ENCODE measurements around the gene PIAS4.
A peak's percentile ranks its signal among the peaks of the same experiment; 100 is the strongest.

The PIAS4 gene

DNA sequence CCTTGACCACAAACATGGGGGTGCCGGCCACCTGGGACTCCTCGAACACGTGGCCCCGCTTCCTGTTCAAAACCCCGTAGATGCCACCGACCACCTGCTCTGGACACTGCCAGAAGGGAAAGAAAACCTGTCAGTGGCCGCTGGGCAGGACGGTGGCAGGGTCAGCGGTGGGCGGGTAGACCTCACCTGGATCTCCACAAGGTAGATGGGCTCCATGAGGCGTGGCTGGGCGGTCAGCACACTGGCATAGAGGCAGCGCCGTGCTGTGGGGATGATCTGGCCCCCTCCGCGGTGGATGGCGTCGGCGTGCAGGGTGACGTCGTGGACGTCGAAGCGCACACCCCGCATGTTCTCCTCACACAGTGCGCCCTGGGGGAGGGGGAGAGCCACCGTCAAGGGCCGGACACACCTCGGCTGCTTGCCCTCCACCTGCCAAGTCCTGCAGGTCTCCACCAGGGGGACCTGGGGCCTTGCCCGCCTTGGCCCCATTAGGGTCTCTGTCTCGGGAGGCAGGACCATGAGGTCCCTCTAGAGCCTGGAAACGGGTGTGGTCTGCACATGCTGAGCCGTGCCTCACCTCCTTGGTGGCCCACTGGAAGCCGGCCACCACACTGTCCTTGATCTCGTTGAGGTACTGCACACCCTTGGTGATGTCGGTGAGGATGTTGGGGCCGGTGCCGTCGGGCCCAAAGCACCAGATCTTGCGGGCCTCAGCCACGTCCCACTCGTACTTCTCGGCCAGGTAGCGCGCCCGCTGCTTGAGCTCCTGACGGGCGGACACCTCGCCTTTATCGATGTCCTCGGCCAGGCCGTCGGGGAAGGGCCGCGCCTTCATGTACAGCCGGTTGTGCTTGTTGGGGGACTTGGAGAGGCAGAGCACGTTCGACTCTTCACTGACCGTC lies 30.0 kb upstream of the PIAS4 start:
- no peak for DNase-seq (ENCODE audit: low spot score)

DNA sequence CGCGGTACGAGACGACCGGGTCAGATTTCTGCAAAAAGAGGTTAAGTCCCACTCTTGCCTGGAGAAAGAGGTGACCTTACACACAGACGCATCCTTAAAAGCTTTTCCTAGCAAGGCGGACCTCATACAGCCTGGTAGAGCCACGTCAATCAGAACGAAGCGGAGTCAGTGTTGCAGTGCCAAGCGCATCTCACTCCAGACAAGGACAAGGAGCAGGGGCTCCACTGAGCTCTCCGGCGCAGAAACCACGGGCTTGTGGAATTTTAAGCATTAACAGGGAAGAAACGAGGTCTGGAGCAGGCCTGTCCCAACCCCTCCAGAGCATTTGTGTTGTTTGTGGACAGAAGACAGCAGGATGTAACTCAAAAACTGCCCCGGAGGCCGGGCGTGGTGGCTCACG lies 29.4 kb upstream of the PIAS4 start:
- DNase-seq (ENCODE audit: low spot score) = no peak

DNA sequence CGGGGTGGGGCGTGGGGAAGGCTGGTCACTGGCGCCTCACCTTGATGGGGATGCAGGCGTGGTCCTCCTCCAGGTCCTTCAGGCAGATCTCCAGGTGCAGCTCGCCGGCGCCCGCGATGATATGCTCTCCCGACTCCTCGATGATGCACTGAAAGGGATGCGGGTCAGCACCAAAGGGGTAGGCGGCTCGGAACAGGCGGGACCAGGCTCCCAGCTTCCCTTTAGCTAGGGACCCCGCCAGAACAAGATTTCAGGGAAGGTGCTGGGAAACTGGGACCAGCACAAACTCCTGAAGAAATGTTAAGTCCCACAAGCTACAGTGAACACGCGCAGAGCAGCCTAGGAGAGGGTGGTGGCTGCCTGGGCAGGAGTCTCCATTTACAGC lies 28.3 kb upstream of the PIAS4 start:
- no peak for DNase-seq (ENCODE audit: low spot score)

DNA sequence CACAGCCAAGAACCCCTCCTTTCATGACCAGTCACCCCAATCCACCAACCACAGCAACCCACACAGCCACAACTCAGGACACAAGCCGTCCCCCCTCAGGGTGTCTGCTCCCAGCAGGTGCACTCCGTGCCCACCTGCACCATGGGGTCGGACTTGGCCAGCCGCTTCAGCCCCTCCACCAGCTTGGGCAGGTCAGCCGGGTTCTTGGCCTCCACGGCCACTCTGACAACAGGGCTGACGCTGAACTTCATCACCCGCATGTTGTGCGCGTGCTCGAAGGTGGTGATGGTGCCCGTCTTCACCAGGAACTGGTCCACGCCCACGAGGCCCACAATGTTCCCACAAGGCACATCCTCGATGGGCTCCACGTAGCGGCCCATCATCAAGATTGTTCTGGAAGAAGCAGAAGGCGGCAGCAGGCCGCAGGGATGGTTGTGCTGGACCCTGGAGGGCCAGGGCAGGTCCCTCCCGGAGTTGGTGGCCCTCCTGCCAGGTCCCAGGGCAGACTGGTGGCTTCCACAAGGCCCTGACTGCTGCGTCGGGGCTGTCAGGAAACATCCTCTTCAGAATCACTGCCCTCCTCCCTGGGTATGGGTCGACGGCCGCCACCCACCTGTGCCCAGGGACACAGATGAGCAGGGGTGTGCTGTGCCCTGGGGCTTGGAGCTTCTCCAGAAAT lies 27.7 kb upstream of the PIAS4 start:
- DNase-seq (ENCODE audit: low spot score) = no peak

DNA sequence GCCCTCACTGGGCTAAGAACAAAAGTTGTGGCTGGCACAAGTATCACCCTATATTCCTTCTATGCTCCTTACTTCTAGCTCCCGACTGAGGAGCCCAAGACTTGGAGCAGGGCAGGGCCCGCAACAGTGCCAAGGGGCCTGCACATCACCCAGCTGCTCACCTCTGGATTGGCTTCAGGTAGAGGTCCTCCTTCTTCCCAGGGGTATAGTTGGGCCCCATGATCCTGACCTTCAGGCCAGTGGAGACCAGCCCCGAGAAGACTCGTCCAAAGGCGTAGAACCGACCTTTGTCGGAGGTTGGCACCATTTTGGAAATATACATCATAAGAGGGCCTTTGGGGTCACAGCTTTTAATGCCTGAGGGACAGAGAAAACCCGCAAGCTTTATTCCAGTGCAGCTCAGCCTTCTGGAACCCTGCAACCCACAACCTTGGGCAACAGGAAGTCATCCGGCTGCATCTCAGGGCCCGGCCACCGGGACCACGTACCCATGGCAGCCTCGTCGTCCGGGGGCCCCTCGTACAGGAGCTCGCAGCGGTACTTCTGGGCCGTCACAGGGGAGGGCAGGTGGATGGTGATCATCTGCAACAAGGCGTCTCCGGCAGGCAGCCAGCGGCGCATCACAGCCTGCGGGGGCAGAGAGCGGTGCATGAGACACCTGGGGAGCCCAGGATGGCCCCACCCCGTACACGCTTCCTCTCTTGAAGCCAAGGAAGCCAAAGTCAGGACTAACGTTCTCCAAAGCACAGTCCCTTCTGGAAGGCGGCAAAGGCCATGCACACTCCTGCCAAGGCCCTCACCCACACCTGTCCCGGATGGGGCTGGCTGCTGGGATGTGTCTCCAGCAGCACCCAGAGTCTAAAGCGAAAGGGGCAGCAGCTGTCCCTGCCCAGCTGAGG lies 26.9 kb upstream of the PIAS4 start:
- no peak for DNase-seq (ENCODE audit: low spot score)

DNA sequence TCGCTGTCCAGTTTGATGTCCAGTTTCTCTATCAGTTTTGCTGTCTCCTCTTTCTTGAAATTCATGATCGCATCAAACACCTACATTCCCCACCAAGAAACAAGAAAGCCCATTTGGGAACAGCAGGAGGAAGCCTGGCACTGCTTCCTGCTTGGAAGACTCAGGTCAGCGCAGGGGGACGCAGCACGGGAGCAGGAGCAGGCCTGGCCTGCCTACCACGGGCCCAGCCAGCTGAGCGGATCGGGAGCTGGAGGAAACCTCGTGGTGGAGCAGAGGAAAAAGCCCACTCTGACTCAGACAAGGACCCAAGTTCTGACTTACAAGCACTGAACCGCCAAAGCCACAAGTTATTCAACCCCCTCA lies 26.2 kb upstream of the PIAS4 start:
- DNase-seq (ENCODE audit: low spot score) = no peak

DNA sequence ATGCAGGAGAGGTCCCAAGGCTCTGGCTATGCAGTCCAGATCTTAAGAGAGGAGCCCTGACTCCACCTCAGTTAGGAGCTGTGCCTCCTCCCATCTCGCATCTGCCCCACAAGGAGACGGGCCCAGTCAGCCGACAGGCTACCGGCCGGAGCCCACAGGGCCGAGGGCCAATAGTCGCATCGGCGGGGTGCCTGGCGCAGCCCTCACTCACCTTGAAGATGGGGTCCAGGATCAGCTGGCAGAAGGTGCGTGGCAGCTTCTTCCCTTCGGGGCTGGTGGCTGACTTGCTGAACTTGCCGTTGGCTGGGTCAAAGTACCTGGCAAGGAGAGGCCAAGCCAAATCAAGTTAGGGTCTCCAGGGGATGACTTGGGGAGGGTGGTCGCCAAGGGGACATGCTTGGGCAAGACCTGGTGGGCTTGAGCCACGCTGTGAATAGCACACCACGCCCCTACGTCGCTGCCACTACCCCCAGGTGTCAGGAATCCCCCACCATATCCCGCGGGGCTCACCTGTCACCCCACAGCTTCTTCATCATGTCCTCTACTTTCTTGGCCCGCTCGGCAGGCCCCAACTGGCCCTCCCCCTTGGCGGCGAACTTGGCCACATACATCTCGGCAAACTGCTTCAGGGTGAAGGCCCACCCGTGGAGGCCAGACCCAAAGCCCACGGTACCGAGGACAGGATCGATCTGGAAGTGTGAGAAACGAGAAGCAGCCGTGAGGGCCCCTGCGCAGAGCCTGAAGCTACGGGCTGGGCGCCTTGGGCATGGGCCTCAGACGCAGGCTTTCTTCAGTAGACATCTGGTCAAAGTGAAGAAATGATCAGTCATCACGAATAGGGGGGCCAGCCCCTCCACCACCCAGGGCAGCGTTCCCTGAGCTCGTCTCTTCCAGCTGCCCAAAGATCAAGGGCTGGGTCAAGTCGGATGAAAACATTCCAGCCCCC lies 25.5 kb upstream of the PIAS4 start:
- no peak for DNase-seq (ENCODE audit: low spot score)

DNA sequence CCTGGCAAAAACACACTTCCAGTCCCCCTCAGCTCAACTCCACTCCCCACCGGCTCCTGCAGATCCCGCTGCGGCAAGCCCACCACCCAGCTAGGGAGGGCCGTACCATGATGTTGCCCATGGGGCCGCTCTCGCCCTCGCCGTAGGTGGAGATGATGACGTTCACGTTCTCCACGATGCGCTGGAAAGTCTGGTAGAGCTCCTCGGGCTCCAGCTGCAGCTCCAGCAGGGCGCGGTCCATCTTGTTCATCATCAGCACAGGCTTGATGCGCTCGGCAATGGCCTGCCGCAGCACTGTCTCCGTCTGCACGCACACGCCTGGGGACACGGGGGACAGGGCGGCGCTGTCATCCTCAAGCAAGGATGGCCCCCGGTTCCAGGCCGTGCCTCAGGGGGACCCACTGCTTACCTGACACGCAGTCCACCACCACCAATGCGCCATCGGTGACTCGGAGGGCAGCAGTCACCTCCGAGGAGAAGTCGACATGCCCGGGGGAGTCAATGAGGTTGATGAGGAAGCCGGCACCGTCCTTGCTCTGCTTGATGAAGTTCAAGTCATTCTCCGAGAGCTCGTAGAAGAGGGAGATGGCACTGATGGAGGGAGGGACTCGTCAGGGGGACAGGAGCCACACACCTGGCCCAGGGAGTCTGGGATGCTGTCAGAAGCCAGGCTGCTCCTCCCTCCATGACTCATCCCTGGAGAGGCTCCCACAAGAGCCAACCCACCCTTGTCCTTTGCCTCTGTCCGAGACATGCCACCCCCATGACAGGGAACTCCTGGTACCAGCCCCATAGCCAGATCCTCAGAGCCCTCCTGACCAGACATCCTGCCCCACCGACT lies 24.6 kb upstream of the PIAS4 start:
- DNase-seq (ENCODE audit: low spot score) = peak; percentile 74

DNA sequence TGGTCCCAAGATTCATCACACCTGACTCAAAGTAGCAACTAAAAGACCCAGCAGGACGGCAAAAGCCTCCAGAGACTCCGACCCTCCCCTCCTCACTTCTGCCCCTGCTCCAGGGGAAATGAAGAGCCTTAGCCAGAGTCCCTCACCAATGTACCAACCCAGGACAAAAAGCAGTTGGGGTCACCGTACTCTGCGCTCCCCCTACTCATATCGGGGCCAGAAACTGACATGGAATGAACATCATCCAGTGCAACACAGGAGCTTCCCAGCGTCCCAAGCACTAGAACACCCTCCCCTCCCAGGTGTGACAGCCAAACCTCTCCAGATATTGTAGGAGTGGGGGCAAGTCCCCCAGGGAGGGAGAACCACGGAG lies 24.0 kb upstream of the PIAS4 start:
- DNase-seq (ENCODE audit: low spot score) = no peak

DNA sequence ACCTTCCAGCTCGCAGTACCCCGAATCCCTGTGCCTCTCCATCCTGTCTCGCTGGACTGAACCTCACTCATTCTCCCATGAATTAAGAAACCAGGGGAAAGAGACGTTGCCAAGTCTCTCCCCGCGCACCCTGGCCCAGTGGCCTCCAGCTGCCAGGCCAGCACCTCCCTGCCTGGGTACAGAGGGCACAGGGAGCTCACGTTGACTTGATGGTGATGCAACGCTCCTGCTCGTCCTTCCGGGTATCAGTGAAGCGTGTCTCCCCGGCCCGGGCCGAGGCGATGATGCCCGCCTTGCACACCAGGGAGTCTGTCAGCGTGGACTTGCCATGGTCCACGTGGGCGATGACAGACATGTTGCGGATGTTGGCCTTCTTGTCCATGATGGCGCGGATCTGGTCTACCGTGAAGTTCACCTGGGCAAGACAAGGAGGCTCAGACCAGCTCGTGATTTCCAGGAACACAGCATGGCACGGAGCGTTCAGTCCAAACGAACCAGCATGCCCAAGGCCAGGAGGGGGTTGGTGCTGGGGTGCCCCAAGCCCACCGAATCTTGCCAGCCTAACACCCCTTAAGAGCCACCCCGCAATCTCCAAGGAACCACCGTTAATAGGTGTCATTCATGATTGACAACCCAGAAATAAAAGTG lies 23.5 kb upstream of the PIAS4 start:
- DNase-seq (ENCODE audit: low spot score) = peak; percentile 54

DNA sequence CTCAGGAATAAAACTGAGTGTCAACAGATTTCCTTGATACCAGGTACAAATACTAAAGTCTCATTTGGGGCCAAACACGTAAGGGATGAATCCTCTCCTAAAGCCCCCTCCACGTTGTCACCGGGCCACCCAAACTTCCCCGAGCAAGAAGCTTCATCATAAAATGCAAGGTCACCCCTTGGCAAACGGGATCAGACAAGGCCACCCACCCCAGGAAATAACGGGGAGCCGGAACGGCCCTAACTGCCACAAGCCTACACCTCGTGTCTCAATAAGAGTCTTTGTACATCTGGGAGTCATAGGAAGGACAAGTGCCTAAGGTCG lies 23.0 kb upstream of the PIAS4 start:
- no peak for DNase-seq (ENCODE audit: low spot score)

DNA sequence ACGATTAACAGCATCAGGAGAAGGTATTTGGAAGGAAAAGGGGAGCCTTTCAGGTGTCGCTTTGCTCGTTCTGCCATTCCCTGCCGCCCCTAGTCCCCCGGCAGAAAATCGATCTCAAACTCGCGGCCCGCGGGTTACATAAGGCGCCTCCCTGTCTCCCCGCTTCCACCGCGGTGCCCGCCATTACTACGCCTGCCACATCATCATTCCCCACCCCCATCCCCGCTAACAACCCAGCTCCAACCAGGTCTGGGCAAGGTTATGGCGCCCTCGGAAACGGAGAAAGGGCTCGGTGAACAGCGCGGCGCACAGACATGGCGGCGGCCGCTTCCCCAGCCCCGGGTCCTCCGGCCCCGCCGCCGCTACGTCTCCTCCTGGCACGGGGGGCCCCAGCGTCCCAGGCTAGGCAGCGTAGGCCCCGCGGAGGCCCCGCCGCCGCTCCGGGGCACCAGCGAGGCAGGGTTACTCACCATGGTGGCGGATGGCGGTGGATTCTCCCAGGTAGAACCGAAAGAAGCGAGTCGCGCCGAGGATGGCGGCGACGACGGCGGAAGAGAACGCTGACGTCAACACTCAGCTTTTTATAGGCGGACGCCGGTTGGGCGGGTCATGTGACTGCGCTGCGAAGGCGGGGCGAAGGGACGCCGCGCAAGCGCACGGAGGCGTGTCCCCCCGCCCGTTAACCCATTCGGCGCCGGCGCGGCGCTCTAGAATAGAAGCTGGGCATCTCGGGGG lies 22.5 kb upstream of the PIAS4 start, which contains the start of gene EEF2:
Gene EEF2, minus strand, starts transcription at position 556 of the 735 bp plus-strand sequence. Its CDS starts 83 bp downstream, at position 473.
- peak; percentile 98 for DNase-seq (ENCODE audit: low spot score)

DNA sequence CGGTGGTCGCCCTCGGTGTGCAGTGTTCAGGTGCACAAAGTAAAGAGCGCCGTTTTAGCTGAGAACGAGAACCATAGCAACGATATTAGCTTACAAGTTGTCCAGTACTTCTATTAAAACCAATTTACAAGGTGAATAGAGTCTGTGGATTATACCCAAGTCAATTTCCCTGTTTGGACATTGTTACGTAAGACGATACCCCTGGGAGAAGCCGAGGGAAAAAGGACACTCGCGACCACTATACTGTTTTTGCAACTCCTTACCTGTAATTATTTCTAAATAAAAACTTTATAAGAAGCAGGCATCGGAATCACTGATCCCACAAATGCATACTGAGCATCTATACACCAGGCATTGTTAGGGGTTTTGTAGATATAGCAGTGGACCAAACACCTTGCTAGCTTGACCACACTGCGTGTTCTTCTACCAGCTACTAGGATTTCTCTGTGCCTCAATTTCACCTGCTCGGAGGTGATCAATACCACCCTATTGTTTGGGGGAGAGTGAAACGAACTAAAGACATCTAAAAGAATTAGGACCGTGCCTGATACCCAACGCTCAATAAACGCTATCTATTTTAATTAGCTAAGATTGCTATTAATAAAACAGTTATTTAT lies 21.8 kb upstream of the PIAS4 start:
- DNase-seq (ENCODE audit: low spot score) = no peak

DNA sequence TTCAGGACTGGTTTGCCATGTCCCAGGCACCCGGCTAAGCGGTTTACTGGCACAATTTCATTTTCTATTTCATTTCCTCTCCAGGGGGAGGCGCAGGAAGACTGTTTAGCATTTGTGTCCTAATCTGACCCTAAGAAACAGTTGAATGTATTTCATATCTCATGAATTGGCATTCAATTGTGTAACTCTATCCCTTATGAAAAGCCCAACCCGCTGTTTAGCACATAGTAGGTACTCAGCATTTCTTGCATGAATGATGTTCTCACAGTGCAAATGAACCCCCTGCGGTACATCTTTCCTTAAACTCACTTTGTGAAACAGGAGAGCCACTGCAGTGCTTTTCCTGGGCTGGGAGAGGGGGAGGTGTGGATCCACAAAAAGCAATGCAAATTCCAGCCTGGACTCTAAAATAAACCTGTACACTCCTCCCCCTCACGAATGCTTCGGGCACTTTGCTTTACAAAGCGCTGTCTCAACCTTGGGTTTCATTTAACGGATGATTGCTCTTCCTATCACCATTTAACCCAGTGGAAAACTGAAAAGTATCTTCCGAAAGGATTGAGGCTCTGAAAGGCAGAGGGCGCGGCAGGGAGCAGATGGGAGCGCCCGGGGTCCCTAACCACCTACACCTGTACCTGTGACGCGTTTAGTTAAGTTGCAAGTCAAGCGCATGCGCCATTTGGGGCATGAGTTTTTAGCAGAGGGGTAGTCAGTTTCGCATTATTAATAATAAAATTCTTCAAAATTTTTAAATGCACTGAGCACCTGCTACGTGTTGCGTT lies 21.1 kb upstream of the PIAS4 start:
- peak; percentile 69 for DNase-seq (ENCODE audit: low spot score)

DNA sequence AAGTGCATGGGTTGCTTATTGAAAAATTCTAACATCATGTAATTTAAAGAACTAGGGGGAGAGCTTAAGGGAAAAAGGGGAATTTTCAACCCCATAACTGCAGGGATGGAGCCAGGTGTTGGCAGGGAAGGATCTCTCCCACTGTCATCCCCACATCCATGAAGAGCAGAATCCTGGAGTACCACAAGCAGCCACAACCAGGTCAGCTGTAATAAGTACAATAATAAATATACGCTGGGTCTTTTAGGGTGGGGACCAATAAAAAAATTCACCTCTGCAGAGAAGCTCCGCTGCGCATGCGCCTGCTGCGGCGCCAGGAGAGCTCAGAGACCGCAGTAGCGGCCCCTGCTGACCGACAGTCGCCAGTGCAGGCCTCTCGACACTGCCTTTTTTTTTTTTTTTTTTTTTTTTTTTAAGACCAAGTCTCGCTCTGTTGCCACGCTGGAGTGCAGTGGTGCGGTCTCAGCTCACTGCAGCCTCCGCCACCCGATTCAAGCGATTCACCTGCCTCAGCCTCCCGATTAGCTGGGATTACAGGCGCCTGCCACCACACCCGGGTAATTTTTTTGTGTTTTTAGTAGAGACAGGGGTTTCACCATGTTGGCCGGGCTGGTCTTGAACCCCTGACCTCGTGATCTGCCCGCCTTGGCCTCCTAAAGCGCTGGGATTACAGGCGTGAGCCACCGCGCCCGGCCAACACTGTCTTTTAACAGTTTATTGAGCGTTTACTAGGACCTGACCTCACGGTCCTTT lies 19.7 kb upstream of the PIAS4 start:
- peak; percentile 90 for DNase-seq (ENCODE audit: low spot score)

DNA sequence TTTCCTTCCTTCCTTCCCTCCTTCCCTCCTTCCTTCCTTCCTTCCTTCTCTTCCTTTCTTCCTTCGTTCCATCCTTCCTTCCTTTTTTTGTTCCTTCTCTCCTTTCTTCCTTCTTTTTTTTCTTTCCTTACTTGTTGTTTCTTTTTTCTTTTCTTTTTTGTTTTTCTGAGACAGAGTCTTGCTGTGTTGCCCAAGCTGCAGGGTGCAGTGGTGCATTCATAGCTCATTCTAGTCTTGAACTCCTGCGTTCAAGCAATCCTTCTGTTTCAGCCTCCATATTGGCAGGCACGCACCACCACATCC lies 16.8 kb upstream of the PIAS4 start:
- DNase-seq (ENCODE audit: low spot score) = no peak

DNA sequence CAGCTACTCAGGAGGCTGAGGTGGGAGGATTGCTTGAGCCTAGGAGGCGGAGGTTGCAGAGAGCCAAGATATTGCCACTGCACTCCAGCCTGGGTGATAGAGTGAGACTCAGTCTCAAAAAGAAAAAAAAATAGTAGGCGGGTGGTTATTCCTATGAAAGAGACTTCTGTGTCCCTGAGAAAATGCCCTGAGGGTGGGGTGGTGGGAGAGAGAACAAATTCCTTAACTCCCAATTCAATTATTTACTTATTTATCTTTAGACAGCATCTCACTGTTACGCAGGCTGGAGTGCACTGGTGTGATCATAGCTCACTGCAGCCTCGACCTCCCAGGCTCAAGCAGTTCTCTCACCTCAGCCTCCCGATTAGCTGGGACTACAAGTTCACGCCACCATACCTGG lies 11.9 kb upstream of the PIAS4 start:
- DNase-seq (ENCODE audit: low spot score) = no peak
